HepG2 (cell line): ENCODE results near the gene ZBP1. TPM values are rescaled to one million over a fixed set of nuclear protein-coding genes. Genes with fewer than 3 reads are reported as not detected.

ENCODE experiments used
- BRD4 ChIP-seq: sonication (generic); formaldehyde crosslinking; IDR thresholded peaks from 2 replicates; pipeline ENCODE4 v1.4.0; 2020; ENCODE audit warnings: missing genetic modification reagents
- DMAP1 ChIP-seq: IDR thresholded peaks from 2 replicates; pipeline ENCODE4 v1.6.1; 2016
- EP300 ChIP-seq, 3 experiments: sonication (generic) in 1 of 3; formaldehyde crosslinking in 1 of 3; IDR thresholded peaks; 2 replicates each; pipeline versions ENCODE4 v1.5.1 to v1.6.1; 2011 to 2020; ENCODE audit warnings: low read depth in 2 of 3, low read length in 2 of 3, borderline replicate concordance in 1 of 3, improper control_type of control experiment in 1 of 3, mild to moderate bottlenecking in 1 of 3, missing genetic modification reagents in 1 of 3, moderate library complexity in 1 of 3
- JUNB ChIP-seq: sonication (generic); formaldehyde crosslinking; IDR thresholded peaks from 2 replicates; pipeline ENCODE4 v1.8.0; 2022; ENCODE audit warnings: missing genetic modification reagents, mild to moderate bottlenecking, borderline replicate concordance
- MIXL1 ChIP-seq: IDR thresholded peaks from 2 replicates; pipeline ENCODE4 v1.6.1; 2016
- NCOR1 ChIP-seq: fragments of 200-600 bp; sonication (generic); IDR thresholded peaks from 2 replicates; pipeline ENCODE4 v1.7.0; 2017; ENCODE audit warnings: antibody characterized with exemption, low read length, borderline replicate concordance
- PHF21A ChIP-seq: sonication (generic); formaldehyde crosslinking; IDR thresholded peaks from 2 replicates; pipeline ENCODE4 v1.5.0; 2020; ENCODE audit warnings: mild to moderate bottlenecking, missing genetic modification reagents
- SIN3B ChIP-seq: fragments of 150-350 bp; IDR thresholded peaks from 2 replicates; pipeline ENCODE4 v1.6.1; 2014; ENCODE audit warnings: low read length
- SMAD3 ChIP-seq: sonication (generic); formaldehyde crosslinking; IDR thresholded peaks from 2 replicates; pipeline ENCODE4 v1.4.0; 2020; ENCODE audit warnings: missing genetic modification reagents
- SMC3 ChIP-seq: IDR thresholded peaks from 2 replicates; pipeline ENCODE4 v1.6.1; 2011; ENCODE audit warnings: low read length, improper control_type of control experiment
- SOX6 ChIP-seq, 2 experiments: fragments of 450-650 bp in 1 of 2; sonication (generic) in 1 of 2; formaldehyde crosslinking in 1 of 2; IDR thresholded peaks; 2 replicates each; pipeline versions ENCODE4 v1.4.0 to v1.6.1; 2017 to 2020; ENCODE audit warnings: antibody characterized with exemption in 1 of 2, mild to moderate bottlenecking in 1 of 2, missing genetic modification reagents in 1 of 2
- SYNCRIP ChIP-seq: fragments of 200-400 bp; formaldehyde crosslinking; IDR thresholded peaks from 2 replicates; pipeline ENCODE4 v1.6.1; 2018; ENCODE audit warnings: mild to moderate bottlenecking, low read depth, low read length; ENCODE audit not compliant: insufficient read depth
- XBP1 ChIP-seq: sonication (generic); formaldehyde crosslinking; IDR thresholded peaks from 2 replicates; pipeline ENCODE4 v1.5.0; 2020; ENCODE audit warnings: missing genetic modification reagents
- ZEB1 ChIP-seq: IDR thresholded peaks from 2 replicates; pipeline ENCODE4 v1.6.1; 2012; ENCODE audit warnings: mild to moderate bottlenecking, low read depth, inconsistent platforms; ENCODE audit not compliant: insufficient replicate concordance
- ZFP1 ChIP-seq: IDR thresholded peaks from 2 replicates; pipeline ENCODE4 v1.6.1; 2016
- ZKSCAN5 ChIP-seq: sonication (generic); formaldehyde crosslinking; IDR thresholded peaks from 2 replicates; pipeline ENCODE4 v1.5.1; 2020; ENCODE audit warnings: mild to moderate bottlenecking, missing genetic modification reagents
- ZNF605 ChIP-seq: sonication (generic); formaldehyde crosslinking; IDR thresholded peaks from 2 replicates; pipeline ENCODE4 v1.8.0; 2022; ENCODE audit warnings: mild to moderate bottlenecking, missing genetic modification reagents
- ZNF629 ChIP-seq: sonication (generic); formaldehyde crosslinking; conservative IDR thresholded peaks from 2 replicates; pipeline ENCODE4 v1.5.0; 2020; ENCODE audit warnings: missing genetic modification reagents
- ZNF766 ChIP-seq: sonication (generic); formaldehyde crosslinking; IDR thresholded peaks from 2 replicates; pipeline ENCODE4 v1.5.0; 2020; ENCODE audit warnings: missing genetic modification reagents, borderline replicate concordance
- polyA plus RNA-seq, 8 experiments: library from polyadenylated mRNA; depleted of rRNA in 3 of 8; stranded (reverse) in 7 of 8; unstranded in 1 of 8; fragments of >200 nt; fragmentation: Illumina TruSeq in 4 of 8; extraction: Trizol in 4 of 8; gene quantifications; 2 replicates each; pipeline versions ENCODE4 v1.2.1 to v1.2.3, GENCODE V29; 2011 to 2016; ENCODE audit warnings: low read depth in 4 of 8, missing spikeins in 1 of 8, mixed read lengths in 1 of 8; ENCODE audit not compliant: insufficient read depth in 1 of 8
- total RNA-seq, 5 experiments: library from RNA; depleted of rRNA; stranded (reverse); fragments of >200 nt; fragmentation: Illumina TruSeq; extraction: Trizol; gene quantifications; 2 replicates each; pipeline ENCODE4 v1.2.3, GENCODE V29; 2016; ENCODE audit warnings: low read depth in 1 of 5
- TF ChIP-seq, protein P1 (sequence below): sonication (generic); formaldehyde crosslinking; IDR thresholded peaks from 2 replicates; pipeline ENCODE4 v1.4.0; 2020; ENCODE audit warnings: missing genetic modification reagents
- TF ChIP-seq, protein P2 (sequence below): fragments of 450-650 bp; IDR thresholded peaks from 2 replicates; pipeline ENCODE4 v1.6.1; 2016
- TF ChIP-seq, protein P3 (sequence below): sonication (generic); formaldehyde crosslinking; IDR thresholded peaks from 2 replicates; pipeline ENCODE4 v1.4.0; 2020; ENCODE audit warnings: mild to moderate bottlenecking, missing genetic modification reagents
- TF ChIP-seq, protein P4 (sequence below): IDR thresholded peaks from 2 replicates; pipeline ENCODE4 v1.6.1; 2016; ENCODE audit warnings: low read depth
- TF ChIP-seq, protein P5 (sequence below): sonication (generic); formaldehyde crosslinking; IDR thresholded peaks from 2 replicates; pipeline ENCODE4 v1.4.0; 2020; ENCODE audit warnings: missing genetic modification reagents, borderline replicate concordance

ZBP1 gene
- total and polyA plus RNA-seq, 2 of the 13 experiments (the other 11 are each of a cell fraction or from before 2014, with no cell fraction given), result not detected

DNA sequence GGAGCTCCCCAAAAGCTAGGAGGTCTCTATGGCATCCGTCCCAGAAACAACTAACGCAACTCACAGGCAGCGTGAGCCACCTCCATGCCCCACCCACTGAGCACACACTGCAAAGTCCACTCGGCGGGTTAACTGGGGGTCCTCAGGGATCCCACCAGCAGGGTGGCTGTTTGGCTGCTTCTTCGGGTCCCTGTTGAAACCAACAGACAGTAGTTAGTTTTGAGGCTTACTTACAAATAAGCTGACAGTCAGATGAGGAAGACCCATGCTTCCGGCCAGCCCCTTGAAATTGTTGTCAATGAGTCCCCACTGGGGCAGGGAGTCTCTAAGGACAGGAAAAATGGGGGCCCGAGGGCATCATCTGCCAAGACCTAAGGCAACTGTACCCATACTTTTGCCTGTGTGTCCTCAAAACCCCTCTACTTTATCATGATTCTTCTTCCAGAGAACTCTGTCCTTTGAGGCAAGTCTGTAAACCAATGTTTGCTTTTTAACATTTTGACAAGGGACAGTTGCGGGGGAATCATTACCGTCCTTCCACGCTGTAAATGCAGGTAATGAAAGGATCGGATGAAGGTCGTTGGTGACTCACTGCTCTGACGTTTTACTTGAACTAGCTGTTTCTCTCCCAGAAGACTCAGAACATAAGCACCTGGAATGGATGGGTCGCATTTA lies 61.5 kb downstream of the ZBP1 start (continued):
- TF ChIP-seq, protein P1, sequence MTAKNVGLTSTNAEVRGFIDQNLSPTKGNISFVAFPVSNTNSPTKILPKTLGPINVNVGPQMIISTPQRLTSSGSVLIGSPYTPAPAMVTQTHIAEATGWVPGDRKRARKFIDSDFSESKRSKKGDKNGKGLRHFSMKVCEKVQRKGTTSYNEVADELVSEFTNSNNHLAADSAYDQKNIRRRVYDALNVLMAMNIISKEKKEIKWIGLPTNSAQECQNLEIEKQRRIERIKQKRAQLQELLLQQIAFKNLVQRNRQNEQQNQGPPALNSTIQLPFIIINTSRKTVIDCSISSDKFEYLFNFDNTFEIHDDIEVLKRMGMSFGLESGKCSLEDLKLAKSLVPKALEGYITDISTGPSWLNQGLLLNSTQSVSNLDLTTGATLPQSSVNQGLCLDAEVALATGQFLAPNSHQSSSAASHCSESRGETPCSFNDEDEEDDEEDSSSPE, result no peak
- 0 out of 2 replicates have a peak, but pooled peaks have one; percentile 27 for TF ChIP-seq DMAP1 (CRISPR knock-in tag)
- peak; percentile 81 for TF ChIP-seq ZEB1
- no peak for TF ChIP-seq ZFP1 (CRISPR knock-in tag)
- TF ChIP-seq, protein P2, sequence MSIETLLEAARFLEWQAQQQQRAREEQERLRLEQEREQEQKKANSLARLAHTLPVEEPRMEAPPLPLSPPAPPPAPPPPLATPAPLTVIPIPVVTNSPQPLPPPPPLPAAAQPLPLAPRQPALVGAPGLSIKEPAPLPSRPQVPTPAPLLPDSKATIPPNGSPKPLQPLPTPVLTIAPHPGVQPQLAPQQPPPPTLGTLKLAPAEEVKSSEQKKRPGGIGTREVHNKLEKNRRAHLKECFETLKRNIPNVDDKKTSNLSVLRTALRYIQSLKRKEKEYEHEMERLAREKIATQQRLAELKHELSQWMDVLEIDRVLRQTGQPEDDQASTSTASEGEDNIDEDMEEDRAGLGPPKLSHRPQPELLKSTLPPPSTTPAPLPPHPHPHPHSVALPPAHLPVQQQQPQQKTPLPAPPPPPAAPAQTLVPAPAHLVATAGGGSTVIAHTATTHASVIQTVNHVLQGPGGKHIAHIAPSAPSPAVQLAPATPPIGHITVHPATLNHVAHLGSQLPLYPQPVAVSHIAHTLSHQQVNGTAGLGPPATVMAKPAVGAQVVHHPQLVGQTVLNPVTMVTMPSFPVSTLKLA, result no peak
- no peak for TF ChIP-seq ZKSCAN5 (CRISPR knock-in tag)
- TF ChIP-seq, protein P3, sequence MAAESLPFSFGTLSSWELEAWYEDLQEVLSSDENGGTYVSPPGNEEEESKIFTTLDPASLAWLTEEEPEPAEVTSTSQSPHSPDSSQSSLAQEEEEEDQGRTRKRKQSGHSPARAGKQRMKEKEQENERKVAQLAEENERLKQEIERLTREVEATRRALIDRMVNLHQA (CRISPR knock-in tag), result no peak
- peak; percentile 63; the same call in 1 of the 2 replicates for TF ChIP-seq PHF21A
- no peak for TF ChIP-seq SMC3
- no peak for TF ChIP-seq SYNCRIP
- peak; percentile 43; the same call in 1 of the 2 replicates for TF ChIP-seq NCOR1
- TF ChIP-seq, protein P4, sequence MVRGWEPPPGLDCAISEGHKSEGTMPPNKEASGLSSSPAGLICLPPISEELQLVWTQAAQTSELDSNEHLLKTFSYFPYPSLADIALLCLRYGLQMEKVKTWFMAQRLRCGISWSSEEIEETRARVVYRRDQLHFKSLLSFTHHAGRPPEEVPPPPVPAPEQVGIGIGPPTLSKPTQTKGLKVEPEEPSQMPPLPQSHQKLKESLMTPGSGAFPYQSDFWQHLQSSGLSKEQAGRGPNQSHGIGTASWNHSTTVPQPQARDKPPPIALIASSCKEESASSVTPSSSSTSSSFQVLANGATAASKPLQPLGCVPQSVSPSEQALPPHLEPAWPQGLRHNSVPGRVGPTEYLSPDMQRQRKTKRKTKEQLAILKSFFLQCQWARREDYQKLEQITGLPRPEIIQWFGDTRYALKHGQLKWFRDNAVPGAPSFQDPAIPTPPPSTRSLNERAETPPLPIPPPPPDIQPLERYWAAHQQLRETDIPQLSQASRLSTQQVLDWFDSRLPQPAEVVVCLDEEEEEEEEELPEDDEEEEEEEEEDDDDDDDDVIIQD (CRISPR knock-in tag), result no peak
- TF ChIP-seq XBP1 (CRISPR knock-in tag), result peak; percentile 60; the same call in 1 of the 2 replicates
- TF ChIP-seq BRD4 (CRISPR knock-in tag), result no peak
- TF ChIP-seq SIN3B, result 0 out of 2 replicates have a peak, but pooled peaks have one; percentile 4
- TF ChIP-seq JUNB (CRISPR knock-in tag), result peak; percentile 69; the same call in 1 of the 2 replicates
- TF ChIP-seq ZNF629 (CRISPR knock-in tag), result no peak
- TF ChIP-seq MIXL1 (CRISPR knock-in tag), result no peak
- TF ChIP-seq ZNF605 (CRISPR knock-in tag), result no peak
- peak; percentile 52; the same call in 1 of the 2 replicates for TF ChIP-seq SMAD3 (CRISPR knock-in tag)
- peak in 1 of 2 experiments; percentile 67; a peak in 2 of 4 replicates for TF ChIP-seq EP300 (IDR thresholded peaks at IDR 0.05; ENCODE audit: low read depth in 2 of 2, low read length in 2 of 2)
- TF ChIP-seq EP300 (CRISPR knock-in tag; IDR thresholded peaks at IDR 0.05; ENCODE audit: borderline replicate concordance), result no peak
- TF ChIP-seq, protein P5, sequence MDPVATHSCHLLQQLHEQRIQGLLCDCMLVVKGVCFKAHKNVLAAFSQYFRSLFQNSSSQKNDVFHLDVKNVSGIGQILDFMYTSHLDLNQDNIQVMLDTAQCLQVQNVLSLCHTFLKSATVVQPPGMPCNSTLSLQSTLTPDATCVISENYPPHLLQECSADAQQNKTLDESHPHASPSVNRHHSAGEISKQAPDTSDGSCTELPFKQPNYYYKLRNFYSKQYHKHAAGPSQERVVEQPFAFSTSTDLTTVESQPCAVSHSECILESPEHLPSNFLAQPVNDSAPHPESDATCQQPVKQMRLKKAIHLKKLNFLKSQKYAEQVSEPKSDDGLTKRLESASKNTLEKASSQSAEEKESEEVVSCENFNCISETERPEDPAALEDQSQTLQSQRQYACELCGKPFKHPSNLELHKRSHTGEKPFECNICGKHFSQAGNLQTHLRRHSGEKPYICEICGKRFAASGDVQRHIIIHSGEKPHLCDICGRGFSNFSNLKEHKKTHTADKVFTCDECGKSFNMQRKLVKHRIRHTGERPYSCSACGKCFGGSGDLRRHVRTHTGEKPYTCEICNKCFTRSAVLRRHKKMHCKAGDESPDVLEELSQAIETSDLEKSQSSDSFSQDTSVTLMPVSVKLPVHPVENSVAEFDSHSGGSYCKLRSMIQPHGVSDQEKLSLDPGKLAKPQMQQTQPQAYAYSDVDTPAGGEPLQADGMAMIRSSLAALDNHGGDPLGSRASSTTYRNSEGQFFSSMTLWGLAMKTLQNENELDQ (CRISPR knock-in tag), result no peak
- TF ChIP-seq SOX6 (IDR thresholded peaks at IDR 0.05), result no peak
- TF ChIP-seq SOX6 (CRISPR knock-in tag; IDR thresholded peaks at IDR 0.05), result peak; percentile 34; the same call in 1 of the 2 replicates
- TF ChIP-seq ZNF766, result no peak
